HepG2 (cell line): ENCODE data around the gene PITRM1. TPM values are rescaled to one million over a fixed set of nuclear protein-coding genes. Genes with fewer than 3 reads are reported as not detected.
A peak's percentile ranks its signal among the peaks of the same experiment; 100 is the strongest.
"Not testable (repeated sequence)": the region's sequence is repeated elsewhere in the genome, so short reads cannot be mapped to it uniquely, and the experiment has no call there.

Experiments used
- ATAC-seq: fragments of 200-7000 bp; cut with Tn5 transposase; 3 replicates; pipeline ENCODE4 v1.9.1; 2020; ENCODE audit warnings: mild to moderate bottlenecking, moderate library complexity
- BruUV-seq: library from RNA; stranded (reverse); fragments of 400-500 nt; replicated peaks from 2 replicates; lab custom pipeline; 2021; lab: Mats Ljungman, UMichigan
- CTCF ChIA-PET: fragments of 300-600 bp; formaldehyde crosslinking; extraction: SDS; loops from one replicate; lab custom pipeline; 2021; ENCODE audit warnings: low total read pairs, inconsistent platforms, low intra/inter-chr PET ratio; lab: Yijun Ruan, JAX
- POLR2A ChIA-PET: fragments of 350-600 bp; sonication (Branson Sonifier 250); formaldehyde crosslinking; loops from one replicate; lab custom pipeline; 2020; ENCODE audit warnings: antibody characterized with exemption, inconsistent platforms; lab: Yijun Ruan, JAX
- DNase-seq: peaks from one replicate; pipeline ENCODE4 v3.0.0-alpha.2; 2015; ENCODE audit warnings: low spot score
- FAIRE-seq: peaks from 3 replicates; lab custom pipeline; 2011; peaks lifted over from hg19 to GRCh38; lab: Jason Lieb, UNC
- H2AFZ ChIP-seq: one replicate; pipeline ENCODE4 v1.6.1; 2011; ENCODE audit warnings: low read length, inconsistent platforms
- H3K27ac ChIP-seq: fragments of 300-600 bp; 3 replicates; pipeline ENCODE4 v1.8.0; 2011; ENCODE audit warnings: mixed run types, mild to moderate bottlenecking, mixed read lengths, low read length, inconsistent platforms; ENCODE audit not compliant: insufficient read depth; ENCODE audit errors: extremely low read length
- H3K27me3 ChIP-seq, 2 experiments: fragments of 200-600 bp in 1 of 2; 2 replicates in 1 of 2; 3 replicates in 1 of 2; pipeline versions ENCODE4 v1.6.0 to v1.8.0; 2011; ENCODE audit warnings: low read length in 2 of 2, mild to moderate bottlenecking in 2 of 2, moderate library complexity in 2 of 2, inconsistent platforms in 1 of 2; ENCODE audit not compliant: insufficient read depth in 2 of 2, control insufficient read depth in 1 of 2
- H3K36me3 ChIP-seq, 2 experiments: fragments of 200-600 bp in 1 of 2; replicated peaks in 1 of 2; 2 replicates in 1 of 2; 3 replicates in 1 of 2; pipeline versions ENCODE4 v1.5.1 to v1.8.0; 2011; ENCODE audit warnings: low read length in 2 of 2, inconsistent platforms in 1 of 2; ENCODE audit not compliant: insufficient read depth in 2 of 2, control insufficient read depth in 1 of 2
- H3K4me1 ChIP-seq: 2 replicates; pipeline ENCODE4 v1.5.1; 2012; ENCODE audit warnings: low read length, inconsistent platforms; ENCODE audit not compliant: insufficient read depth
- H3K4me2 ChIP-seq: 2 replicates; pipeline ENCODE4 v1.6.0; 2011; ENCODE audit warnings: low read depth, low read length, inconsistent platforms
- H3K4me3 ChIP-seq, 3 experiments: fragments of 200-600 bp in 1 of 3; sonication (generic), shearing (Covaris generic) in 1 of 3; replicated peaks in 1 of 3; 2 replicates each; pipeline ENCODE4 v1.5.1; 2011 to 2016; ENCODE audit warnings: low read length in 3 of 3, inconsistent platforms in 2 of 3, low read depth in 2 of 3, mild to moderate bottlenecking in 2 of 3, control low read depth in 1 of 3, mixed read lengths in 1 of 3; ENCODE audit not compliant: insufficient read depth in 1 of 3
- H3K79me2 ChIP-seq: one replicate; pipeline ENCODE4 v1.6.1; 2011; ENCODE audit warnings: low read length, inconsistent platforms; ENCODE audit not compliant: insufficient read depth
- H3K9ac ChIP-seq: 2 replicates; pipeline ENCODE4 v1.6.0; 2011; ENCODE audit warnings: mild to moderate bottlenecking, low read depth, low read length, inconsistent platforms; ENCODE audit not compliant: insufficient read depth
- H3K9me3 ChIP-seq: 2 replicates; pipeline ENCODE4 v1.5.1; 2012; ENCODE audit warnings: mild to moderate bottlenecking, low read length
- H4K20me1 ChIP-seq: 2 replicates; pipeline ENCODE4 v1.6.0; 2011; ENCODE audit warnings: inconsistent platforms, mild to moderate bottlenecking, low read length, moderate library complexity; ENCODE audit not compliant: insufficient read depth
- ZNF251 ChIP-seq: sonication (generic); formaldehyde crosslinking; IDR thresholded peaks from 2 replicates; pipeline ENCODE4 v1.9.0; 2021; ENCODE audit warnings: mild to moderate bottlenecking, missing genetic modification reagents
- ZNF263 ChIP-seq: sonication (generic); formaldehyde crosslinking; IDR thresholded peaks from 2 replicates; pipeline ENCODE4 v1.4.0; 2020; ENCODE audit warnings: missing genetic modification reagents
- ZNF768 ChIP-seq: sonication (generic); formaldehyde crosslinking; IDR thresholded peaks from 2 replicates; pipeline ENCODE4 v1.4.0; 2020; ENCODE audit warnings: missing genetic modification reagents
- WGBS: methylation state at CpG from one replicate; pipeline ENCODE4 v1.1.6; 2017; ENCODE audit warnings: low lambda C conversion rate; 5-methylcytosine and 5-hydroxymethylcytosine counted together
- in situ Hi-C: cut with HindIII; loops from 2 replicates; pipeline ENCODE4 v1.10.0; 2017; ENCODE audit warnings: low pct_unique_long_range_greater_than_20kb; ENCODE audit not compliant: extremely low pct_ligation_motif_present
- intact Hi-C: fragments of 100-400 bp; cut with micrococcal nuclease; formaldehyde crosslinking; loops from one replicate; pipeline ENCODE4 v1.10.0; 2022; ENCODE audit not compliant: unreplicated experiment
- polyA plus RNA-seq, 8 experiments: library from polyadenylated mRNA; depleted of rRNA in 3 of 8; stranded (reverse) in 7 of 8; unstranded in 1 of 8; fragments of >200 nt; fragmentation: Illumina TruSeq in 4 of 8; extraction: Trizol in 4 of 8; gene quantifications; 2 replicates each; pipeline versions ENCODE4 v1.2.1 to v1.2.3, GENCODE V29; 2011 to 2016; ENCODE audit warnings: low read depth in 4 of 8, missing spikeins in 1 of 8, mixed read lengths in 1 of 8; ENCODE audit not compliant: insufficient read depth in 1 of 8
- total RNA-seq, 5 experiments: library from RNA; depleted of rRNA; stranded (reverse); fragments of >200 nt; fragmentation: Illumina TruSeq; extraction: Trizol; gene quantifications; 2 replicates each; pipeline ENCODE4 v1.2.3, GENCODE V29; 2016; ENCODE audit warnings: low read depth in 1 of 5

Gene PITRM1
- total and polyA plus RNA-seq, 2 of the 13 experiments (the other 11 are each of a cell fraction or from before 2014, with no cell fraction given) = 16.4 to 29.0 TPM

DNA sequence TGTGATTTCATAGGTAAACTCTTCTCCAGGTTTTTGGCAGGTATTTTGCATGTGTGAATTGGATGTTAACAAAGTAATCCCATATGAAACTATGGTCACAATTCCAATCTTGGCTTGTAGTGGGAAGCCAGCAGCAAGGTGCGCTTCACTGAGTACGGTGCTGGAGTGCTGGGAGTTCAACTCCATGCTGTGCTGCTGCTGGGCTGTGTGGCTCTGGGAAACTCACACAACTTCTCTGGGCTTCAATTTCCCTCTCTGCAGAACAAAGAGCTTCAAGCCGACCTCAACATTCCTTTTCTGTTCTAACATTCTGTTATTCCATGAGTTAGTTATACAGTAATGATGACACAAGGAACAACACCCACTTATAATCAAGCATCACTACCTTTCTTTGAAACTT, 18.2 kb upstream of the PITRM1 start:
- BruUV-seq = no TSS peak
- POLR2A ChIA-PET = no interaction called here

DNA sequence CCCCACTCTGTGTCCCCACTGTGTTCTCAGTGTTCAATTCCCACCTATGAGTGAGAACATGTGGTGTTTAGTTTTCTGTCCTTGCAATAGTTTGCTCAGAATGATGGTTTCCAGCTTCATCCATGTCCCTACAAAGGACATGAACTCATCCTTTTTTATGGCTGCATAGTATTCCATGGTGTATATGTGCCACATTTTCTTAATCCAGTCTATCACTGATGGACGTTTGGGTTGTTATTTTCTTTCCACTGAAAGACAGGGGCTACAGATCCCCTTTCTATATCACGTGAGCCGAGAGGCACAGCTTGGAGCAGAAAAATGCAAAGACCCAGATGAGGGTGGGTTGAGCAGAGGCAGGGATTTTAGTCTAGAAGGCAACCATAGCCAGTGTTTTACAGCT, 14.6 kb upstream of the PITRM1 start:
- H3K9ac ChIP-seq, H4K20me1 ChIP-seq, POLR2A ChIA-PET, CTCF ChIA-PET, H2AFZ ChIP-seq, H3K4me1 ChIP-seq, DNase-seq, H3K9me3 ChIP-seq, FAIRE-seq, H3K4me2 ChIP-seq, ATAC-seq, H3K4me3 ChIP-seq, BruUV-seq, H3K79me2 ChIP-seq, H3K36me3 ChIP-seq, intact Hi-C loops, in situ Hi-C loops, H3K27ac ChIP-seq: not testable (repeated sequence)
- WGBS = 2% methylated on average over 3 of the region's 3 CpGs
- peaks cover 2 to 22% of the 10 kb centered on the region in 2 experiments; a peak in 3 of 5 replicates for H3K27me3 ChIP-seq

More for the DNA sequence above, 18.2 kb upstream of the PITRM1 start:
- Histone ChIP-seq H3K4me3 (no peak overlapping the region), H3K79me2 (no peaks in the 10 kb centered on the region), H3K4me1 (no peaks in the 10 kb centered on the region), H3K4me2 (no peak overlapping the region), H2AFZ (no peak overlapping the region), H4K20me1 (no peaks in the 10 kb centered on the region), H3K9me3 (no peaks in the 10 kb centered on the region), H3K36me3 (no peaks in the 10 kb centered on the region), H3K27me3 (peaks cover 1 to 35% of the 10 kb centered on the region in 2 experiments; a peak in 4 of 5 replicates), H3K9ac (no peak overlapping the region), H3K27ac (no peak overlapping the region)
- no peak for ATAC-seq
- CTCF ChIA-PET = no interaction called here
- DNase-seq = no peak
- WGBS = no CpG with 5 or more reads among the region's 3 CpGs
- intact Hi-C loops = no loop called here
- FAIRE-seq = no peak
- TF ChIP-seq ZNF263 (CRISPR knock-in tag) = no peak
- peak; percentile 80 for TF ChIP-seq ZNF768 (CRISPR knock-in tag)
- no peak for TF ChIP-seq ZNF251 (CRISPR knock-in tag)
- in situ Hi-C loops = no loop called here
